NB4 (cell line): ENCODE data around the gene PDE7B.

Experiments
- CTCF ChIP-seq: IDR thresholded peaks from one replicate; pipeline ENCODE4 v1.5.1; 2012; ENCODE audit warnings: low read depth, low read length
- MYC ChIP-seq: IDR thresholded peaks from 2 replicates; pipeline ENCODE4 v1.6.1; 2011; ENCODE audit warnings: low read depth, low read length

- TF ChIP-seq CTCF (no peak), MYC (no peak; the same call in 1 of the 2 replicates)
Observed at GRCh38 chr6:136201732-136202131, 350.2 kb downstream of the PDE7B start.
